Activated naive CD4-positive, alpha-beta T cell treated with anti-CD3 and anti-CD28 coated beads, Interleukin-2, amount 50 U/mL, for 24 hours (primary cell): ENCODE measurements around the gene CYP24A1.
"Not testable (repeated sequence)": the region's sequence is repeated elsewhere in the genome, so short reads cannot be mapped to it uniquely, and the experiment has no call there.

Source experiments
- H3K27ac Mint-ChIP-seq: one replicate; pipeline ENCODE4 v1.8.0; 2021; ENCODE audit warnings: mild to moderate bottlenecking, mixed read lengths
- H3K27me3 Mint-ChIP-seq: one replicate; pipeline ENCODE4 v1.8.0; 2021; ENCODE audit warnings: mixed read lengths
- H3K36me3 Mint-ChIP-seq: one replicate; pipeline ENCODE4 v1.8.0; 2021; ENCODE audit warnings: mixed read lengths
- H3K4me1 Mint-ChIP-seq: one replicate; pipeline ENCODE4 v1.8.0; 2021; ENCODE audit warnings: mixed read lengths
- H3K4me3 Mint-ChIP-seq: one replicate; pipeline ENCODE4 v1.8.0; 2021; ENCODE audit warnings: mild to moderate bottlenecking, mixed read lengths
- H3K9me3 Mint-ChIP-seq: one replicate; pipeline ENCODE4 v1.8.0; 2021; ENCODE audit warnings: mixed read lengths

The CYP24A1 gene

DNA sequence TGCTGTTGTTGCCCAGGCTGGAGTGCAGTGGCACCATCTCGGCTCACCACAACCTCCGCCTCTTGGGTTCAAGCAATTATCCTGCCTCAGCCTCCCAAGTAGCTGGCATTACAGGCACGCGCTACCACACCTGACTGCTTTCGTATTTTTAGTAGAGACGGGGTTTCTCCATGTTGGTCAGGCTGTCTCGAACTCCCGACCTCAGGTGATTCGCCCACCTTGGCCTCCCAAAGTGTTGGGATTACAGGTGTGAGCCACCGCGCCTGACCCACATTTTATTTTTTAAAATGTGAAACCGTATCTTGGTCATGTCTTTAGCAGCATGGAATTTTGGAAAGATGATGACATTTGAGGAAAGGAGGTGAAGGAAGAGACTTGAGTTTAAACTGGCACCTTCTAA is 47.5 kb downstream of the CYP24A1 start:
- H3K9me3 Mint-ChIP-seq, H3K4me1 Mint-ChIP-seq, H3K27me3 Mint-ChIP-seq, H3K36me3 Mint-ChIP-seq, H3K4me3 Mint-ChIP-seq, H3K27ac Mint-ChIP-seq: not testable (repeated sequence)

DNA sequence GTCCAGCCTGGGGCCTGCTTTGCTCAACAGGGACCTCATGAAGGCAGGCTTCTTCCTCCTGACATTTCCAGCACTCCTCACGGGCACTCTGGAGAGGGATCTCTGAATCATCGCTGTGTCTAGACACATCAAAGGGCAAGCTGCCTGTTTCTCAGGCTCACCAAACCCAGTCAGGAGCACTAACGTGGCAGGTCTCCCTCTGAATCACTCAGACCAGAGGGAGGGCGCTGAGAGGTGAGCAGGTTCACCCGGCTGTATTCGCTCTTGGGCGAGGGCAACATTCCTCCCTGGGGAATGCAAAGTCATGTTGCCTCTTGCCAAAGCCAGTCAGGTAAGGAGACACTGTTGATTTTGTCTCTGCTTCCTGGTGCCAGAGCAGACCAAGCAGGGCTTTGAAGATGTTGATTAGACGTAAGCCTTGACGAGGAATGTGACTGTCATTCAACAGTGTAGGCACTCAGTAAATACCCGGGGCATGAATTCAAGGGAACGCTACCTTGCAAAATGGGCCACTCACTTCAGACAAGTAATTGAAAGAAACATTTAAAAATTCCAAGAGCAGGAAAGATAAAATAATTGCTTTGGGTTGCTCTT is 50.1 kb downstream of the CYP24A1 start:
- H3K36me3 Mint-ChIP-seq: no peaks in the 10 kb centered on the region
- H3K27me3 Mint-ChIP-seq: no peaks in the 10 kb centered on the region
- no peaks in the 10 kb centered on the region for H3K9me3 Mint-ChIP-seq
- no peak overlapping the region for H3K27ac Mint-ChIP-seq
- H3K4me3 Mint-ChIP-seq: no peak overlapping the region
- H3K4me1 Mint-ChIP-seq: no peaks in the 10 kb centered on the region

DNA sequence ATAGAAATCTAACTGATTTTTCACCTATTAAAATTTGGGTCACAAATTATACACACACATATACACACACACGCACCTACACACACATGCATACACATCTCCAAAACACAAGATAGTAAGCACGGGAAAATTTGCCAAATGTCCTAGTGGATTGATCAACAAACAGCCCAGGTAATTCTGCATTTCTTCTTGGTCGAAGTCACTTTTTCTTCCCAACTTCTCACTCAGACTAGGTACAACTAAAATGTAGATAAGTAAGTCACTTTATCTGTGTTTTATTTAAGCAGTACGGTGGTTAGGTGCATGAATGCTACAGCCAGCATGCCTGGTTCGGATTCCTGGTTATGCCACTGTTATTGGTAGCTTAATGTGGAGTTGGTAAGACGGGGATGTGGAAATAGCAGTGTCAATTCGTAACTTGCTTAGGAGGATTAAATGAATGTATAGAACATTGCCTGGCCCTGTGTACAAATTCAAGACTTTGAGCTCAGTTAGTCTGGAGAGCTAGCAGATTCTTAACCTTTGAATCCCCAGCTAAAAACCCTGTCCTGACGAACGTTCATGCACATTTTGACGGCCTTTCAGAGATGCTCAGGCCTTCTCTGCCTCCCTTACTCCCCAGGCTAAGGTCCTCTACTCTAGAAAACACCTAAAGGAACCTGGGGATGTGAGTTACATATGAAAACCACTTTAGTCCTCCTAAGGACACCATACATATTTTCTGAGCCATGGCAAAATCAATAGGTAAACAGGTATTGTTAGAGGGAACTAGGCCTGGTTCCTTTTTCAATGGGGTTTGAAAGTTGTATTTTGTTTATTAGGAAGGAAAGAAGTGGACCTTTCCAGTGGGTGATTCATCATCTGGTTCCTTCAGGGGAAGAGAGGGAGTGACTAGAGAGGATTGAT is 50.9 kb downstream of the CYP24A1 start:
- H3K27ac Mint-ChIP-seq: no peak overlapping the region
- no peaks in the 10 kb centered on the region for H3K36me3 Mint-ChIP-seq
- no peaks in the 10 kb centered on the region for H3K27me3 Mint-ChIP-seq
- no peak overlapping the region for H3K4me3 Mint-ChIP-seq
- H3K9me3 Mint-ChIP-seq: no peaks in the 10 kb centered on the region
- no peaks in the 10 kb centered on the region for H3K4me1 Mint-ChIP-seq

DNA sequence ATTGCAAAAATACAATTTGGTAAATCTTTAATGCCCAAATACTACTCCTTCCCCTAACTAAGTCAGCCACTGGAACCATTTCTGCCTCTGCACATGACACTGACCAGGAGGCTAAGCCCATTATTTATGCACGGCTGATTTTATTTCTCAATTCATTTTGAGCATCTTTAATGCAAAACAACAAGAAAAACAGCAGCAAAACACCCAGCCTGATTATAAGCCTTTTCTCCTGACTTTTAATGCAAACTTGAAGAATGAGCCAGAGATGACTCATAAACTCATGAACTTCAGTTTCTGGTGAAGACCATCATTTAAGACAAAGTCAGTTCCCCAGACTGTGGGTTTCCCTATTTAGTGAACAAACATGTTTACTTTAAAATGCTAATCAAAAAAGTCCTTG is 51.6 kb downstream of the CYP24A1 start:
- Mint-ChIP-seq H3K27ac (no peak overlapping the region), H3K36me3 (no peaks in the 10 kb centered on the region), H3K9me3 (no peaks in the 10 kb centered on the region), H3K4me3 (no peak overlapping the region), H3K27me3 (no peaks in the 10 kb centered on the region), H3K4me1 (no peaks in the 10 kb centered on the region)

DNA sequence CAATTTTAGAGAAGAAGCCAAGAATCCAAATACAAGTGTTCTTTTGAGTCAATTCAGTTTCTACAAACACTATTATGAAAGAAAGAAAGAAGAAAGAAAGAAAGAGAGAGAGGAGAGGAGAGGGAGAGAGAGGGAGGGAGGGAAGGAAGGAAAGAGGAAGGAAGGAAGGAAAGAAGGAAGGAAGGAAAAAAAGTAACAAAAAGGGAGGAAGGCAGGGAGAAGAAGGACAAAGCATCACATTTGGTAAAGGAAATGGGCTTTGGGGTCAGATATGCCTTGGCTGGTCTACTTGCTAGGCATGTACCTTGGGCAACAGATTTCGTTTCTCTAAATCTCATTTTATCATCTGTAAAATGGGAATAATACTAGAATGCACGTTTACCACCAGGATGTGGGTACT is 54.0 kb downstream of the CYP24A1 start:
- no peaks in the 10 kb centered on the region for H3K9me3 Mint-ChIP-seq
- no peaks in the 10 kb centered on the region for H3K27me3 Mint-ChIP-seq
- no peaks in the 10 kb centered on the region for H3K36me3 Mint-ChIP-seq
- no peak overlapping the region for H3K27ac Mint-ChIP-seq
- H3K4me1 Mint-ChIP-seq: no peaks in the 10 kb centered on the region
- no peak overlapping the region for H3K4me3 Mint-ChIP-seq

DNA sequence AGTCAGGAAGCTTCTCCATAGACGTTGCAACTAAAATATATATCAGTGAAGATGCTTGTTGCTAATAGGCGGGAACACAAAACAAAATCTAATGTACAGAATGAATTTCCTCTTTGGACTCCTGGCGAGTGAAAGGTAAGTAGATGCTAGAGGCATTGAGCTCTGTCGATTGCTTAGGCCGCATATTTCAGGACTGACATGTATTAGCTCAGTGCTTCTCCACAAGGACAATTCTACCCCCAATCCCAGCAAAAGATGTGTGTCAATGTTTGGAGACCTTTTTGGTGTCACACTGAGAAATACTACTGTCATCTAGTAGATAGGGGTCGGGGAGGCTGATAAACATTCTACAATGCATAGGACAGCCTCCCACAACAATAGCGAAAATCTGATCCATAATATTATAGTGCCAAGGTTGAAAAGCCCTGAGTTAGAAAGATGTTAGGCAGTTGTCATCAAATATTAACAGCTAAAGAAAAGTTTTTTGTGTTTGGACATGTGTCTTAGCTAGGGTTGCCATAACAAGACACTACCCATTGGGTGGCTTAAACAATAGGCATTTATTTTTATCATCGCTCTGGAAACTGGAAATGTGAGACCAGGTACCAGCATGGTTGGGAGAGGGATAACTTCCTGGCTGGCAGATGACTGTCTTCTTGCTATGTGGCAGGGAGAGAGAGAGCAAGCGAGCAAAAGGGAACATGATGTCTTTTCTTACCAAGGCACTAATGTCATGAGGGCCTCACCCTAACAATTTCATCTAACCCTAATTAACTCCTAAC is 55.4 kb downstream of the CYP24A1 start:
- H3K36me3 Mint-ChIP-seq: no peaks in the 10 kb centered on the region
- no peak overlapping the region for H3K27ac Mint-ChIP-seq
- peaks cover 9% of the 10 kb centered on the region for H3K27me3 Mint-ChIP-seq
- no peaks in the 10 kb centered on the region for H3K4me1 Mint-ChIP-seq
- no peak overlapping the region for H3K4me3 Mint-ChIP-seq
- no peaks in the 10 kb centered on the region for H3K9me3 Mint-ChIP-seq

DNA sequence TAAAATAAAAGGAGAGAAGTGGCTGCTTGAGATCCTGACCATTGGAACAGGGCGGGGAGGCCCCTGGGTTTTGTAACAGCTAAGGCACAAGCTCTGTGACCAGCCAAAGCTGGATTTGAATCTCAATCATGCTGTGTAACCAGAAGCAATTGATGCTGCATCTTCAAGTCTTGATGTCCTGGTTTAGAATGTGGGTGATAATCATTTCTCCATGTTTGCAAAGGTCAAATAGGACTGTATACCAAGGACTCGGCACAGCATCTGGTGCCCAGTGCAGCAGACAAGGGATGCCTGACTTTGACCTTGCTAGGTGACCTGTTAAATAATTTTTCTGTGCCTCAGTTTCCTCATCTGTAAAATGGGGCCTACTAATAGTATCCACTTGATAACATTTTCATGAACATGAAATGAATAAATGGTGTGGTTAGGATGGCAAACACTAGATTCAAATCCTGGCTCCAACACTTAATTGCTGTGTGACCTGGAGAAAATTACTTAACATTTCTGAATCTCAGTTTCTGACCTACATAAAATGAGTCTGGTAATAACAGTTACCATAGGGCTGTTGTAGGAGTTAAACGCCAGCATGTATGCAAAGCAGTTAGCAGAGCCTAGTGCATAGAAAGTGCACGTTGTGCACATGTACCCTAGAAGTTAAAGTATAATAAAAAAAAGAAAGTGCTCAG is 57.1 kb downstream of the CYP24A1 start:
- no peaks in the 10 kb centered on the region for H3K4me1 Mint-ChIP-seq
- no peak overlapping the region for H3K27ac Mint-ChIP-seq
- H3K4me3 Mint-ChIP-seq: no peak overlapping the region
- H3K36me3 Mint-ChIP-seq: no peaks in the 10 kb centered on the region
- no peaks in the 10 kb centered on the region for H3K9me3 Mint-ChIP-seq
- peaks cover 9% of the 10 kb centered on the region for H3K27me3 Mint-ChIP-seq

DNA sequence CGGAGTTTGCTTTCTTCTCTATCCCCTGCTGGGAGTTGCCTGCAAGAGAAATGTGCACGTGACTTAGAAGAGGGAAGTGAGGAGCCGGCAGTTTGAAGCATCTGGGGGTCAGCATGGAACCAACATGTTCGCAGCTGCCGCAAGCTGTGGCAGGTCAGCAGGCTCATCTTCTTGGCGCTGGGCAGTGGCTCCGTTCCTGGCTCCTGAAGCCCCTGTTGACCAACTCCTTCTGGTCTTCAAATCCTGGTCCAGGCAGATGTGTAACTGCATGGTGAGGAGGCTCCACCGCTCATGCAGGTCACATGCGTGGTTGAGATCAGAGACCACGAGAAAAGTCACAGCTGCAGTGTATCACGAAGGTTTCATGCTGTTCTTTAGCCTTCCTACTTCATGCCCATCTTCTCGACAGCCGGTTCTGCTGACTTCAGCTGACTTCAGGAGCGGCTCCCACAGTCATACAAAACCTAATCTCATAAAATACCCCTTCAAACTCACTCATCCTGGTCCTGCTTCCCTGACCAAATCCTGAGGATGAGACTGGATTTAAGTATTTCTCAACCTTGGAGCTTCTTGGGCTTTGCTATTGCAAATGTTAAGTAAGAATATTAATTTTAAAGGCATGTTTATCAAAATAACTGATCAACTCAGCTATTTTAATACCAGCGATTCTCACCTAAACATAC is 58.5 kb downstream of the CYP24A1 start:
- no peak overlapping the region for H3K4me3 Mint-ChIP-seq
- H3K4me1 Mint-ChIP-seq: no peaks in the 10 kb centered on the region
- H3K27ac Mint-ChIP-seq: no peak overlapping the region

DNA sequence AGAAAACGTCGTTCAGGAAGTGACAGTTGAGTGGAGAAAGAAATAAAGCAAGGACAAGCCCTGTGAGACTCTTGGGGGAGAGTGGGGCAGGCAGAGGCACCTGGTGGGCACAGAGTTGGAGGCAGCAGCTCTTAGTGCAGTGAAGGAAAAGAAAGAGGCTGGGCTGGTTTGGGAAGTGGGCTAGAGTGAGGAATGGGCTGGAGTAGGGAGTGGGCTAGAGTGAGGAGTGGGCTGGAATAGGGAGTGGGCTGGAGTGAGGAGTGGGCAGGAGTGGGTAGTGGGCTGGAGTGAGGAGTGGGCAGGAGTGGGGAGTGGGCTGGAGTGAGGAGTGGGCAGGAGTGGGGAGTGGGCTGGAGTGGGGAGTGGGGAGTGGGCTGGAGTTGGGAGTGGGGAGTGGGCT is 59.7 kb downstream of the CYP24A1 start:
- no peaks in the 10 kb centered on the region for H3K4me1 Mint-ChIP-seq
- no peak overlapping the region for H3K4me3 Mint-ChIP-seq
- H3K27me3 Mint-ChIP-seq: peaks cover 9% of the 10 kb centered on the region
- no peaks in the 10 kb centered on the region for H3K36me3 Mint-ChIP-seq
- no peaks in the 10 kb centered on the region for H3K9me3 Mint-ChIP-seq
- H3K27ac Mint-ChIP-seq: no peak overlapping the region

More for the DNA sequence above, 58.5 kb downstream of the CYP24A1 start:
- Mint-ChIP-seq H3K9me3 (no peaks in the 10 kb centered on the region), H3K27me3 (peaks cover 9% of the 10 kb centered on the region), H3K36me3 (no peaks in the 10 kb centered on the region)

DNA sequence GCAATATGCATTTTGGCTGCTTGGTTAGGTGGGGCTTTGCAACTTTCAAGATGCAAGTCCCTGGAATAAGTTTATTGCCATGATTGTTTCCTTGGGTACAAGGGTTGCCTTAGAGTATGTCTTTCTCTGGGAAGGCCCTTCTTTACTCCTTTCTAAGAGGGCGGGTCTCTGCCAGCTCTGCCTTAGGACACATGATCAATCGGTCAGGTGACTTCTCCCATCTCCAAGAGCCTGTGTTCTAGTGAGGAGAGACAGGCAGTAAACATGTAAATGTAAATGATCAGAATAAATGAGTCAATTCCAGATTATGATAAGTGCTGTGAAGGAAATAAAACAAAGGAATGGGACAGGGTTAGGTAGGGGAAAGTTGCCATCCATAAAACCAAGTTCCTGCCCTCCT is 60.2 kb downstream of the CYP24A1 start:
- Mint-ChIP-seq H3K27ac (no peak overlapping the region), H3K9me3 (no peaks in the 10 kb centered on the region), H3K27me3 (peaks cover 9% of the 10 kb centered on the region), H3K36me3 (no peaks in the 10 kb centered on the region), H3K4me3 (no peak overlapping the region), H3K4me1 (no peaks in the 10 kb centered on the region)

DNA sequence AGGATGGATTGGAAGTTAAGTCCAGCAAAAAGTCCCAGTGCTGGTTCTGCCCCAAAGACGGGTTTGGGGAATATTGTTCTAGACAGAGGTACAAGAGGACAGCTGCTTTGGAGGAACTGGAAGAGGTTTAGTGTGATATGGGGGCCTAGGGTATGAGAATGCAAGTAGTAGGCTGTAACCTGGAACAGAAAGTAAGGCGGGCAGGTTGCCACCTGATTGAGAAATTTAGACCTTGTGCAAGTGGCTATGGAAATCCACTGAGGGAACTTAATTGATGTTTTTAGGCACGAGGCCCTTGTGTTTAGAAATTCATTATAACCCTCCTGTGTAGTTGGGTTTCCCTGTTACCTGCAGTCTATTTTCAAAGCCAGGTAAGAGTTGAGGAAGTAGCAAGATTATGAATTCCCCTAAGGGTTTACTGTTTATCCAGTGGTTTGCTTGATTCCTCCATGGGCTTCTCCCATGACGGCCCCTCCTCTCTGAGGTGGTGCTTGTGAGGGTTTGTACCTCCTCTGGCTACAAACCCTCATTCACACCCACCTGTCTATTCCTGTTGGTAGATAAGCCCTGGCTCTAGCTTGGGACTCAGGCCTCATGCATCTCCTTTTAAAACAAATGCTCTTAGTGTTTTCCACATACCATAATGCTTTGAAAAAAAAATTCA is 61.4 kb downstream of the CYP24A1 start:
- peaks cover 9% of the 10 kb centered on the region for H3K27me3 Mint-ChIP-seq

DNA sequence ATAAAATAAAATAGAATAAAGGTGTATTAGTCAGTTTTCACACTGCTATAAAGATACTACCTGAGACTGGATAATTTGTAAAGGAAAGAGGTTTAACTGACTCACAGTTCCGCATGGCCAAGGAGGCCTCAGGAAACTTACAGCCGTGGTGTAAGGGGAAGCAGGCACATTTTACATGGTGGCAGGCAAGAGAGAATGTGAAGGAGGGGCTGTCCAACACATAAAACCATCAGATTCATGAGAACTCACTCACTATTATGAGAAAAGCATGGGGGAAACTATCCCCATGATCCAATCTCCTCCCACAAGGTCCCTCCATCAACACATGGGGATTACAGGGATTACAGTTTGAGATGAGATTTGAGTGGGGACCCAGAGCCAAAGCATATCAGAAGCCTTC is 62.3 kb downstream of the CYP24A1 start:
- Mint-ChIP-seq H3K27me3 (peaks cover 9% of the 10 kb centered on the region), H3K4me1 (no peaks in the 10 kb centered on the region), H3K4me3 (no peak overlapping the region), H3K27ac (no peak overlapping the region), H3K9me3 (no peaks in the 10 kb centered on the region), H3K36me3 (no peaks in the 10 kb centered on the region)

More for the DNA sequence above, 61.4 kb downstream of the CYP24A1 start:
- H3K27ac Mint-ChIP-seq: no peak overlapping the region
- H3K4me3 Mint-ChIP-seq: no peak overlapping the region
- H3K4me1 Mint-ChIP-seq: no peaks in the 10 kb centered on the region
- H3K36me3 Mint-ChIP-seq: no peaks in the 10 kb centered on the region
- H3K9me3 Mint-ChIP-seq: no peaks in the 10 kb centered on the region

DNA sequence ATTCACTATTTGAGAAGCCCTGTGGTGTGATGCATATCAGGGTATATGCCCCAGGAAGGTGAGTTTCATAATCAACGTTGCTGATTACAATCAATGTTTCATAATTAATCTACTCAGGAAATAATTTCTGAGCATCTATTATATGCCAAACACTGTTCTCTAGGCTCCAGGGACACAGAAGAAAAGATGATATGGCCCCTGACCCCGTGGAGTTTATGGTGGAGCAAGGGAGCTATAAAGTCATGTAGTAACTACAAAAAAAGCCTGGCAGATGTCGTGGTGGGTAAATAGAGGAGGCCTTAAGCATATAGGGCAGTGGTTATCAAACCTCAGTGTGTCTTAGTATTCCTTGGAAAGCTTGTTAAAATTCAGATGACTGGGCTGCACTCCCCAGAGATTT is 63.3 kb downstream of the CYP24A1 start:
- Mint-ChIP-seq H3K4me1 (no peaks in the 10 kb centered on the region), H3K4me3 (no peak overlapping the region), H3K27ac (no peak overlapping the region), H3K9me3 (no peaks in the 10 kb centered on the region), H3K36me3 (no peaks in the 10 kb centered on the region), H3K27me3 (peaks cover 9% of the 10 kb centered on the region)

DNA sequence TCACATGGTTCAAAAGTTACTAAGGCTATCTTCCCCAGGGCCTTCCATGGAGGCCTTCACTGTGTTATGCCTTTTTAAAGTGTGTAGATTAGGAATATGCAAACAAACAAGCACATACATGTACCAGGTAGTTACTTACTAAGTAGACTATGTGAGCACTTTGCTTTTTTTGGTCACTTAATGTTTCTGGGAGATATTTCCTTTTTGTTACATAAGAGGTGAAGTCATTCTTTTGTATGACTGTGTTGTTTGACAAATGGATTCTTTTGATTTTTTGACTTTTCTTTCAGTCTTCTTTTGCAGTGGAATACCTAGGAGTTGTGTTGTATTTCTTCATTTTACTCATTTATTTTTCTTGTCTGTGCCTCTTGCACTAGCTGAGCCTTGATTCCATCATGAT is 63.7 kb downstream of the CYP24A1 start:
- H3K4me3 Mint-ChIP-seq: no peak overlapping the region
- H3K36me3 Mint-ChIP-seq: no peaks in the 10 kb centered on the region
- no peaks in the 10 kb centered on the region for H3K4me1 Mint-ChIP-seq
- H3K9me3 Mint-ChIP-seq: no peaks in the 10 kb centered on the region
- H3K27me3 Mint-ChIP-seq: peaks cover 9% of the 10 kb centered on the region
- no peak overlapping the region for H3K27ac Mint-ChIP-seq

DNA sequence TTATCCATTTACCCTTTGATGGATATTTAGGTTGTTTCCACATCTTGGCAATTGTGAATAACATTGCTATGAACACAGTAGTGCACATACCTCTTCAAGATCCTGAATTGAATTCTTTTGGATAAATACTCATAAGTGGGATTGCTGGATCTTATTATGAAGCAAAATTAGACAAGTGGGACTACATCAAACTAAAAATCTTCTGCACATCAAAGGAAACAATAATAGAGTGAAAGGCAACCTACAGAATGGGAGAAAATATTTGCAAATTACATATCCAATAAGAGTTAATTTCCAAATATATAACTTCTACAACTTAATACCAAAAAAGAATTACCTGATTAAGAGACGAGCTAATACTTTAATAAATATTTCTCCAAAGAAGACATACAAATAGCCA is 65.0 kb downstream of the CYP24A1 start:
- H3K36me3 Mint-ChIP-seq: no peaks in the 10 kb centered on the region
- peaks cover 4% of the 10 kb centered on the region for H3K27me3 Mint-ChIP-seq

More for the DNA sequence above, 65.0 kb downstream of the CYP24A1 start:
- no peak overlapping the region for H3K27ac Mint-ChIP-seq
- no peaks in the 10 kb centered on the region for H3K4me1 Mint-ChIP-seq
- no peak overlapping the region for H3K4me3 Mint-ChIP-seq
- H3K9me3 Mint-ChIP-seq: no peaks in the 10 kb centered on the region
